Cortex of kidney (tissue), 1 donor: ENCODE measurements around the gene OR10K2.

Experiments
- DNase-seq: peaks from one replicate; lab custom pipeline; 2025; lab: John Stamatoyannopoulos, UW

The OR10K2 gene

DNA sequence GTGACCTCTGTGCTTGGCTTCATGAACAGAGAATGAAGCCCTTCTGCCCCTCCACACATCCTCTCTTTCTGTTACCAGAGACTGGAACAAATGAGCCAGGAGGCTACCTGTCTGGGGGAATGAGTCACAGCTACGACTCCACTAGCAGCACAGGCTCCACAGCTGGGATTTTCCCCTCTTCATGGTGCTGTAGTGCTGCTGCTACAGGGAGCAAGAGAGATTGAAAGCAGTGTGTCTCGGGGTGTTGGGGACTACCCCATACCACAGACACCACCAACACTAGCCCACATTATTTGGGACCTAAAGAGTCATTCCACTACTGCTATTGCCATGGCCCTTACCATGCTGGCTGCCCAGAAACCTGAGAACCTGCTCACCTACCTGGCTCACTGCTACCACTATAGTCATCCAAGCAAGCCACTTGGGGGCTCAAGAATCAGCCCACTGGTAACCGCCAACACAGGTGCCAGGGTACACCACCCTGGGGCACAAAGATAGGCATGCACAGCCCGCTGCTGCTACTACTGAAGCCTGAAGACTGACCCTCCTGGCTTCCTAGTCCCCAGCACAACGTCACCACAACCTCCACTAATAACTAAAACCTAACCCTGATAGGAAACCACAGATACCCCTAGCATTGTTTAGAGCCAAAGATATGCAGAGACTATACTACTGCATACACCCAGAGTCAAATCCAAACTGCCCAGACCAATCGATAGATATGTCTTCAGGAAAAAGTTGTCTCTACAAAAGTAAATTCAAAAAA lies 54.7 kb downstream of the OR10K2 start:
- DNase-seq: no peak
